Measurements from ENCODE around the gene COL27A1.

COL27A1 gene

DNA sequence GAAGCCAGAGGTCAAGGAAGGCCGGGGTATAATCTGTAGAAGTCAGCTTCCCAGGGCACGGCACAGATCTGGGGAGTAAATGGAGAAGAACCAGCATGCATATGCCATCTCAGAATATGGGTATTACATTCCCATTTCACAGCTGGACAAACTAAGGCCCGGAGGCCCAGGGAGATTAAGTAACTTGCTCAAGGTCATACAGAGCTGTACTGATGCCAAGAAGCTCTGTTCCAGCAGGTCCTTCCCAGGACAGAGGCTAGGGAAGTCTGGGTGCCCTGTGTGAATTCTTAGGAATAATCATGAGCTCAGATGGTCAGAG is 19.2 kb downstream of the COL27A1 start:
- no peak for TF ChIP-seq ZNF274 (IDR thresholded peaks at IDR 0.05; ENCODE audit: low read depth, low read length)
- H3K4me3 ChIP-seq (ENCODE audit: low read length): no peak overlapping the region

DNA sequence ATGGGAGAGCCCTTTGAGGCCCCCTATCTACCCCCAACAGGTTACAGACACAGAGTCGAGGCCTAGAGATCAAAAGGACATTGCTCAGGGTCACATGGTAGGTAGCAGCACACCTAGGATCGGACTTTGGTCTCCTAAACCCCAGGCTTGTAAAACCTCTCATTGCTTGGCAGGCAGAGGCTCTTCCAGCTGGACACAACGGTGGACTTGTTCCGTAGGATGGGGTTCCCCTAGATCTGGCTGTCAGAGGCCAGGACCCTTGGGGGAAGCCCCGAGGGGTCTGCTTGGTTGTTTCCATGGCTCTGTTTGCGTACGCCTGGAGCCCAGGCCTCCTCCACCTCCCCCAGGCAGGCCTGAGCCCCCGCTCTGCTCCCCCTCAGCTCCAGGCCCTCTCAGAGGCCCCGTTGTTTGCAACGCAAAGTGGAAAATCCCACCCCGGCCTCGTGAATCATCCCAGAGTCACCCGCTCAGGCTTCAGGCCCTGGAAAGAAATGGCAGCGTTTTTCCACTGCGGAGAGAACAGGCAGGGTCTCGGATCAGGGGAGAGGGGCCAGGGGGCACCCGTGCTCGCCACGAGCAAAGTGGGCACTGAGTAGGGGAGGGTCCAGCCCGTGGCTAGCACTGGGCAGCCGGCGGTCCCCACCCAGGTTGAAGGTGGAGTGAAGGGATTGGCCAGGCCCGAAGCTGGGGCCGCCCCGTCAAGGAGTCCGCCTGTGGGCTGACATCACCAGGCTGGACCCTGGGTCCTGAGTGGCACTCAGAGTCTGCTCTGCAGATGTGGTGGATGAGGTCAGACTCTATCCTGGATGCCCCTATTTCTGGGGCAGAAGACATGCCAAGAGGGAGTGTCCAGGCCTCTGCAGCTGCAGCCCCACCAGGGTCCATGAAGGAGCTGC is 19.8 kb downstream of the COL27A1 start:
- no peak overlapping the region for H3K4me3 ChIP-seq (ENCODE audit: low read length)

DNA sequence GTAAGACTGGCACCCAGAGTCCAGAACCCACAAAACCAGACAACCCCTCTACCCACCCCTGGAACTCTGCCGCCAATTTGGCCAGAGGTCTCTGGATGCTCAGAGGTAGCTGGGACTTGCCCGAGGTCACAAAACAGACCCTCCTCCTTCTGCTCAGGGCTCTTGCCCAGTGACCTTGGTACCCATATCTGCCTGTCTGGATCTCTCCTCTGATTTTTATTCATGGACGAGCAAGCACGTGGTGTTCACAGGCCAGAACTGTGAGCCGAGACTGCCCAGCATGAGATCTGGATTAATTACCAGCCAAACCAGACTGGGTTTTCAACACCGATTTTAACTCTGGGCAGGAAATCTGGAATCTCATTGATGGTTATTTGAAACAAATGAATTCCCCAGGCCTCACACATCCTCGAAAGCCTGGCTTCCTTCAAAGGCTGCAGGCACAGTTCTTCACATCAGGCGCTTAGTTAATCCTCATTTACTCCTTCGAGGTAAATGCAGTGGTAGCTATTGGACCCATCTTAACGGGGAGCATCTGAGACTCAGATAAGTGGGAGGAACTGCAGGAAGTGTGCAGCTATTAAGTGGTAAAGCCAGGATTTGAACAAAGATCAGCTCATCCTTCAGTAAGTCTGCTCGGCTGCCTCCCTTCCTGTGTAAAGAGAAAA is 21.4 kb downstream of the COL27A1 start:
- no peak overlapping the region for H3K4me3 ChIP-seq (ENCODE audit: low read length)
- no peak for TF ChIP-seq ZNF274 (IDR thresholded peaks at IDR 0.05; ENCODE audit: low read depth, low read length)

More for the DNA sequence above, 19.8 kb downstream of the COL27A1 start:
- TF ChIP-seq ZNF274 (IDR thresholded peaks at IDR 0.05; ENCODE audit: low read depth, low read length): no peak

DNA sequence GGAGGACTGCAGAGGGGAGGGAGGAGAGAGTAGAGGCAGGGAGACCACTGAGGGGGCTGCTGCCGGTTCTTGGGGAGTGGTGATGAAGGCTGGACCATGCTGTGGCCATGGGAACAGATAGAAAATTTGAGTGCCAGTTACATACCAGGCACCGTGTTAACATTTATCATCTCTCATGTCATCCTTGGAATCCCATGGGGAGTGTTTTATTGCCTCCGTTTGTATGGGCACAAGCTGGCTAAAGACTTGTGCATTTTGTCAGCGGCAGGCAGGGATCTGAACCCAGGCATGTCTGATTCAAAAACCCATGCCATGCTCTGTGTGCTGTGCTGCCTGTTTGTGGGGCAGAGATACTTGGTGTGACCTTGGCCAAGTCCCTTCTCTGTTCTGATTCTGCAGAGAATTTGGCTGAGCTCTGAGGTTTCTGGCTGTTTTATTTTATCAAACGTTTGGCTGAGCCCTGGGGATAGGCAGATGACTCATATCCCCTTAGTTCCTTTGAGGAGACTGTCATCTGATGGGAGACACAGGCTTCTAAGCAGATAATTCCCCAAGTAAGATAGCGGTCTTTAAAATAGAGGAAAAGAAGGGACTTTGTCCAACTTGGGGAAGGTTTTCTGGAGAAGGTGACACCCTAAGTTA is 22.2 kb downstream of the COL27A1 start:
- H3K4me3 ChIP-seq (ENCODE audit: low read length): no peak overlapping the region
- TF ChIP-seq ZNF274 (IDR thresholded peaks at IDR 0.05; ENCODE audit: low read depth, low read length): no peak

DNA sequence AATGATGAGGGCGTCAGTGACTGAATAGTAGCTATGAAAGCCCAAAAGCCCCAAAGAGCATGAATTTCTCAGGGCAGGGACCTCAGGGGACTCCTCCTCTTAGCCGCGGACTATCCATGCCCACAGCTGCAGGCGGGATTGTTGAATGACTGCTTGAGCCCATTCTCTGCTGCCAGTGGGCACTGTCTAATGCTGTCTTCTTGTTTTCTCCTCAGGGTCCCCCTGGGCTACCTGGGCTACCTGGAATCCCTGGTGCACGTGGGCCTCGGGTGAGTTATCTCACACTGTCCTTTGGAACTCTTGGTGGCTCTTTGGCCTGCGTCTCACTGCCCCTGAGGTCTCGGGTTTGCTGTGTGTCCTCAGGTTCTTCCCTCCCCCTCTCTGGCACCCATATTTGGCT is 22.7 kb downstream of the COL27A1 start:
- H3K4me3 ChIP-seq (ENCODE audit: low read length): no peak overlapping the region
- TF ChIP-seq ZNF274 (IDR thresholded peaks at IDR 0.05; ENCODE audit: low read depth, low read length): no peak

DNA sequence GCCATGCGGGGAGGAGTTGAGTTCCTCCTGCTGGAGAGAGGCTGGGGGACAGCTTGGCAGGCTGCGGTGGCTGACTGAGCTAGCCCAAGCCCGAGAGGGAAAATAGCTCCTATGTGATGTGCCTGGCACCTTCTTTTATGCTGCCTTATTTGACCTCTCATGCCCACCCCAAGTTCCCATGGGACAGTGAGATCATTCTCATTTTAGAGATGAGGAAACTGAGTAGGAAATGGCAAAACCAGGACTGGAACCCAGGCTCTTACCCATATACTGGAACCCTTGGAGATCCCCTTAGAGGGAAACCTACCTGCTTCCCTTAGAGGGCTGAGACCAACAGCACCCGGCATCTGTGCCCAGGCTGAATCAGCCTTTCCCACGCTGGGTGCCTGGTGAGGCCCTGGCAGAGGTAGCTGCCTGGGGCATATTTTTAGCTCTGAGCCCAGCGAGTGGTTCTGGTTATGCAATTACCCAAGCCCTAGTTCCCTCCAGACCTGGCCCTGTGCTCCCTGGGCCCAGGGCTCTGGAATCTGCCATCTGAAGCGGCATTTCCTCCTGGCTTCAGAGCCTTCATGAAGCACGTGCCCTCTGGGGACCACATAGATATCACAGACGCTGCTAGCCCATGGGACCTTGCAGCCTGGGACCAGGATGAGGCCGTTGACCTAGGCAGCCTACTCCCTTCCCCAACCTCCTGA is 23.6 kb downstream of the COL27A1 start:
- no peak for TF ChIP-seq ZNF274 (IDR thresholded peaks at IDR 0.05; ENCODE audit: low read depth, low read length)

DNA sequence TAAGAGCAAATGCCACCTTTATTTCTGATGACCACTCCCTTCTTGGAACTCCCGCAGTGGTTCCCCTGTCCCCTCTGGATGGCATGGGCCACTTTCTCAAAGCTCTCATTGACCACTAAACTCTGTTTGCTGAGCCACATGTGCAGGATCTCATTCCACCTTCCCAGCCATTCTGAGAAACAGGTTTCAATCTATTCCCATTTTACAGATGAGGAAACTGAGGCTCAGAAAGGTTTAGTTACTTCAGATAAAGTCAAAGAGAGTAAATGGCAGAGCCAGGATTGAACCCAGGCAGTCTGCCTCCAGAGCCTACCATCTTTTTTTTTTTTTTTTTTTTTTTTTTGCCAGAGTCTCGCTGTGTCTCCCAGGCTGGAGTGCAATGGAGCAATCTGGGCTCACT is 24.2 kb downstream of the COL27A1 start:
- no peak for TF ChIP-seq ZNF274 (IDR thresholded peaks at IDR 0.05; ENCODE audit: low read depth, low read length)
- H3K4me3 ChIP-seq (ENCODE audit: low read length): no peak overlapping the region

More for the DNA sequence above, 23.6 kb downstream of the COL27A1 start:
- no peak overlapping the region for H3K4me3 ChIP-seq (ENCODE audit: low read length)

DNA sequence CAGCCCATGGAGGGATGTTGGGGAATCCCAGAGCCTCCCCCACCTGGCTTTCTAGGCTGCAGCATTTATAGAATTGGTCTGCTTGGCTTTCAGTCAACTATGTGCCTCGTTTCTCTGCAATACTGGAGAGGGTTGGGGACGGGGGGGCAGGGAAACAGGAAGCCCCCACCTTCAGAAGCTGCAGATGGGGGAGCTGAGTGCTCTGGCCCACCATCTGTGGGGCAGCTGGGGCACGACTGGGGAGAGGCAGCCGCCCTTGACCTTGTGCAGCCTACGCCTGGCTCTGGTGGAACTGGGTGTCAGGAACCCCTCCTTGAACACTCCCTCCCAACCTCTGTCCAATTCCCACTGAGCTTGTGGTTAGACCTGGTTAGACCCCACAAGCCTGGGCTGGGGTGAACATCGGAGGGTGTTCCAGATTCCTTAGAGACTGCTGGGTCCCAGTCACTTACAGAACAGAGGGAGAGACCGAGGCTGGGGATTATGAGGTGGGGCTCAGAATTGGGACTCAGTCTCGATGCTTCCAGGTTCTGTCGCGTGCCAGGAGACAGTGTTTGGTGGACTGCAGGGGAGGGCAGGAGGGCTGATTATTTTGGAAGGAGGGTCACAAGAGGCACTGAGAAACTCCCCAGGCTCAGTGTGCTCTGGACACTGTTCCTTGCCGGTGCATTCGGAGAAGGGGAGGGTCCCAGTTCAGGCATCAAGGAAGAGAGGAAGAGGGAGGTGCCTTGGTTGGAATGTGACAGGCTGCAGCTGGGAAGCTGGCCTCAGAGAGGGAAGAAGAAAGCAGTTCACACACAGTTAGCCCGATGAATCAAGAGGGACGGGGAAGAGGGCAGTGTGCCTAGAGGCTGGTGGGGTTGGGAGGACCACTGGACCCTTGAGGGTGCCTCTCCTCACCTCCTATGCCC is 25.6 kb downstream of the COL27A1 start:
- TF ChIP-seq ZNF274 (IDR thresholded peaks at IDR 0.05; ENCODE audit: low read depth, low read length): no peak
- no peak overlapping the region for H3K4me3 ChIP-seq (ENCODE audit: low read length)

DNA sequence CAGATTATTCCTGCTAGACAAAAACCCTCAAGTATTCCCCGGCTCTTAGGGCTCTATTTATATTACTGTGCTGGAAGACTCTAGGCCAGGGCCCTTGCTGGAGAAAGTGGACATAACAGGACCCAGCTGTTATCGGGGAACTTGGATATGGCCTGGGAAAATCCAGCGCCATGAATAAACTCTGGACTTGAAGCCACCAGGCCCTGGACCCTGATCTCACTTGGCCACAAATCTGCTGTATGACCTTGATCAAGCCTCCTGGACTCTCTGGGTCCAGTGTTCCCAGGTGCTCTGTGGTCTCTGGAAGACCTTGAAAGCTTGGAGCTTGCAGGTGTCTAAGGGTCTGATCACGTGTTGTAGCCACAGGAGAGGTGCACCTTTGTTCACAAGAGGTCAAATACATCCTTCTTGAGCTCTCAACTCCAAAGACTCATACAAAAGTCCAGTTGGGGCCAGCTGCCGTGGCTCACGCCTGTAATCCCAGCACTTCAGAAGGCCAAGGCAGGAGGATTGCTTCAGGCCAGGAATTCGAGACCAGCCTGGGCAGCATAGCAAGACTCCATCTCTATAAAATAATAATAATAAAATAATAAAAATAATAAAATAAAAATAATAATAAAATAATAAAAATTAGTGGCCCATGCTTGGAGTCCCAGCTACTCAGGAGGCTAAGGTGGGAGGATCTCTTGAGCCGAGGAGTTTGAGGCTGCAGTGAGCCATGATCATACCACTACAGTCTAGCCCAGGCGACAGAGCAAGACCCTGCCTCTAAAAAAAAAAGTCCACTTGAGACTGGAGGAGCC is 26.5 kb downstream of the COL27A1 start:
- no peak for TF ChIP-seq ZNF274 (IDR thresholded peaks at IDR 0.05; ENCODE audit: low read depth, low read length)
- no peak overlapping the region for H3K4me3 ChIP-seq (ENCODE audit: low read length)

DNA sequence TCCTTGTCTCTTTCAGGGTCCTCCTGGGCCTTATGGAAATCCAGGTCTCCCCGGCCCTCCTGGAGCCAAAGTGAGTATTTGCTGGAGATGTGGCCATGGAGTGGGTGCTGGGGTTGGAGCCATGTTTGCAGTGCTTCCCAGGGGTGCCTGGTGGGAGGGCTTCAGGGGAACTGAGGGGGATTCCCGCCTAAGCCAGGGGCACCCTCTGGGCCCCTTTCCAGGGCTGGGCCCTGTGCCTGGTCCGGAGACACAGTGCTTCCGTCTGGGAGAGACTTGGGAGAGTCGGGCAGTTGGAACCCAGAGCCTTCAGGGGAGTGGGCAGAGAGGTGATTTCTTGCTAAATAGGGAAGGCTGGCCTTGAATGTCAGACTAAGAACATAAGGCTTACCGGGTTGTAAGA is 27.7 kb downstream of the COL27A1 start:
- H3K4me3 ChIP-seq (ENCODE audit: low read length): no peak overlapping the region
- TF ChIP-seq ZNF274 (IDR thresholded peaks at IDR 0.05; ENCODE audit: low read depth, low read length): no peak

DNA sequence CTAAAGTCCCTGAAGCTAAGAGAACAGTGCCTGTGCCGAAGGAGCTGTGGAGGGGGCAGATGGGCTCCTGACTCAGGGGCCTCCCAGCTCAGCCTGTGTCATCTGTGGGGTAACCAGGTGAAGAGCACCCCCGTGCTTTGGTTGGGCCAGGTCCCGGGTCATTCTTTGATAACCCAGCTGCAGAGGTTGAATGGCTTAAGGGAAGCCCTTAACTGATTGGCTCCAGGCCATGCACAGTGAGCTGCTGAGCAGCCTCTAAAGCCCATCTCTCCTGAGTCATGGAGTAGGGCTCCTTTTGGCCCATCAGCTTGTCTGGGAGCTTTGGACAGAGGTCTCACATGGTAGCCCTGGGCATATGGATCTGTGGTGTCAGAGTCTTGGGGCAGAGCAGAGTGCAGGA is 28.7 kb downstream of the COL27A1 start:
- no peak for TF ChIP-seq ZNF274 (IDR thresholded peaks at IDR 0.05; ENCODE audit: low read depth, low read length)
- no peak overlapping the region for H3K4me3 ChIP-seq (ENCODE audit: low read length)

DNA sequence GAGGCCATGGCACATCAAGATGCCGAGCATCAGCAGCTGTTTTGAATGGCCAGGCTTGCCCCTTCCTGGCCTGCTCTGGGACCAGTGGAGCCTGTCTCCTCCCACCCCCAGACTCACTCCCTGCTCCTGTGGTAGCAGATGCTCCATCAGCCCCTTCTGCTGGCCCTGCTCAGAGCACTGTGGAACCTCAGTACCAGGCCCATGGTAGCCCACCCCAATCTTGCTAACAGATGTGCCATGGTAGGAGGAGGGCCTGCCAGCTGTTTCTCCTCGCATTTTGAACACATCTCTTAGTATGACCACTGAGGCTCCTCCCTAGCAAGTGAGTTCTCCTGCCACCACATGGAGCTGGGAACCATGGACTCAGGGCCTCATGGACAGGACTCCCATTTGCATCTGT is 29.5 kb downstream of the COL27A1 start:
- no peak for TF ChIP-seq ZNF274 (IDR thresholded peaks at IDR 0.05; ENCODE audit: low read depth, low read length)
- no peak overlapping the region for H3K4me3 ChIP-seq (ENCODE audit: low read length)
